Endothelial cell (in vitro differentiated cells): ENCODE results near the gene DIP2C. TPM values are rescaled to one million over a fixed set of nuclear protein-coding genes. Genes with fewer than 3 reads are reported as not detected.

Experiments used
- DNase-seq: peaks from one replicate; pipeline ENCODE4 v3.0.0; 2021; ENCODE audit warnings: low spot score
- H3K27ac Mint-ChIP-seq: one replicate; pipeline ENCODE4 v1.8.0; 2021; ENCODE audit warnings: mixed read lengths, inconsistent platforms; ENCODE audit not compliant: unreplicated experiment
- H3K27me3 Mint-ChIP-seq: one replicate; pipeline ENCODE4 v1.8.0; 2021; ENCODE audit warnings: mild to moderate bottlenecking, moderate library complexity, mixed read lengths, inconsistent platforms; ENCODE audit not compliant: unreplicated experiment
- H3K36me3 Mint-ChIP-seq: one replicate; pipeline ENCODE4 v1.8.0; 2021; ENCODE audit warnings: mild to moderate bottlenecking, low read depth, mixed read lengths, inconsistent platforms; ENCODE audit not compliant: unreplicated experiment
- H3K4me1 Mint-ChIP-seq: one replicate; pipeline ENCODE4 v1.8.0; 2021; ENCODE audit warnings: mild to moderate bottlenecking, mixed read lengths, inconsistent platforms; ENCODE audit not compliant: unreplicated experiment
- H3K4me3 Mint-ChIP-seq: one replicate; pipeline ENCODE4 v1.8.0; 2021; ENCODE audit warnings: mild to moderate bottlenecking, mixed read lengths, inconsistent platforms; ENCODE audit not compliant: unreplicated experiment
- H3K9me3 Mint-ChIP-seq: one replicate; pipeline ENCODE4 v1.8.0; 2021; ENCODE audit warnings: mixed read lengths, inconsistent platforms; ENCODE audit not compliant: unreplicated experiment
- CTCF ChIP-seq: fragments of 200-600 bp; sonication (generic); IDR thresholded peaks from one replicate; pipeline ENCODE4 v1.5.0; 2021; ENCODE audit warnings: antibody characterized with exemption; ENCODE audit not compliant: unreplicated experiment
- total RNA-seq: library from RNA; stranded (reverse); fragmentation: NEBNext Ultra II Directional; extraction: Animal tissue kit (Norgen Biotek cat#: 25700); gene quantifications from one replicate; pipeline ENCODE4 v1.2.1, GENCODE V29; 2021; ENCODE audit not compliant: unreplicated experiment

The DIP2C gene
- total RNA-seq, 1 donor from 2014 or later, result 13.1 TPM

DNA sequence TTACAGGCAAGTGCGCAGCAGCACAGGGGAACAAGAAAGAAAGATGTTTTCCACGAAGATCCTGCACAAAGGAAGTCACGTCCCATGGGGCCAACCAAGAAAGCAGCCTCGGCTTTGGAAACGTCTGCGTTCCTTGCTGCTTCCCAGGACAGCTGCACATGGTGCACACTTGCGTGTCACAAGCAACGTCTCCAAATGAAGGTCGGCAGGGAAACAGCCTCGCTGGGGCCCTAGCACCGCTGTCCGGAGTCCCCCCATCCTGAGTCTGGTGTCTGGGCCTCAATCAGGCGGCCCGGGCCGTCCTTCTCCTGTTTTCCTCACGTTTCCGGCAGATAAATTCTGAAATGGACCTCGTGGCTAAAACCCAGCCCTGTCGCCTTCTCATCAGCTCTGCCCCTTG lies 206.2 kb downstream of the DIP2C start:
- no peak for TF ChIP-seq CTCF
- H3K4me3 Mint-ChIP-seq, result no peak overlapping the region
- H3K4me1 Mint-ChIP-seq, result peaks cover 19% of the 10 kb centered on the region
- H3K27ac Mint-ChIP-seq, result no peak overlapping the region
- peaks cover 5% of the 10 kb centered on the region for H3K9me3 Mint-ChIP-seq
- peaks cover 22% of the 10 kb centered on the region for H3K27me3 Mint-ChIP-seq
- peaks cover 9% of the 10 kb centered on the region for H3K36me3 Mint-ChIP-seq
- no peak for DNase-seq

- no peak for DNase-seq
- H3K36me3 Mint-ChIP-seq, result peaks cover 10% of the 10 kb centered on the region
- TF ChIP-seq CTCF, result no peak
- H3K27ac Mint-ChIP-seq, result peak overlapping the region; percentile 26
- H3K4me1 Mint-ChIP-seq, result peaks cover 17% of the 10 kb centered on the region
- H3K27me3 Mint-ChIP-seq, result peaks cover 19% of the 10 kb centered on the region
- no peak overlapping the region for H3K4me3 Mint-ChIP-seq
- peaks cover 6% of the 10 kb centered on the region for H3K9me3 Mint-ChIP-seq
These were observed 206.6 kb downstream of the DIP2C start for GRCh38 chr10:482848-483247.

DNA sequence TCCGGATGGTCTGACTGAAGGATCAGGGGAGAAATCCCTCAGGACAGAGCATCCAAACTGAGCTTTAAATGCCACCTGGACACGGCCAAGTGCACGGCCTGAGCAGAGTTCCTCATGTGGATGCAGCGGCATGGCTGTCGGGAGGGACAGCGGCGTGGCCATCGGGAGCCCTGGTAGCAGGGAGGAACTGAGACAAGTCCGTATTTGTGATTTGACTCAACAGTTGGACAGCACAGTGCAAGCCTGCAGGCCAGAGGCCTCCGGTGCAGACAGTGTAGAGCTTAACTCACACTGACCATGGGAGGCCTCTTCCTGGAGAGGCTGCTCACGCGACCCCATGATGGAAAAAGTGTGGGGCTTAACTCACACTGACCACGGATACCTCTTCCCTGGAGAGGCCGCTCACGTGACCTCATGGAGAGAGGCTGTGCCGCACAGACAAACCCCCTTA lies 207.4 kb downstream of the DIP2C start:
- Mint-ChIP-seq H3K27me3 (peaks cover 19% of the 10 kb centered on the region), H3K9me3 (peaks cover 7% of the 10 kb centered on the region), H3K4me1 (peaks cover 18% of the 10 kb centered on the region), H3K4me3 (no peak overlapping the region), H3K27ac (no peak overlapping the region), H3K36me3 (peaks cover 15% of the 10 kb centered on the region)
- no peak for DNase-seq
- no peak for TF ChIP-seq CTCF

DNA sequence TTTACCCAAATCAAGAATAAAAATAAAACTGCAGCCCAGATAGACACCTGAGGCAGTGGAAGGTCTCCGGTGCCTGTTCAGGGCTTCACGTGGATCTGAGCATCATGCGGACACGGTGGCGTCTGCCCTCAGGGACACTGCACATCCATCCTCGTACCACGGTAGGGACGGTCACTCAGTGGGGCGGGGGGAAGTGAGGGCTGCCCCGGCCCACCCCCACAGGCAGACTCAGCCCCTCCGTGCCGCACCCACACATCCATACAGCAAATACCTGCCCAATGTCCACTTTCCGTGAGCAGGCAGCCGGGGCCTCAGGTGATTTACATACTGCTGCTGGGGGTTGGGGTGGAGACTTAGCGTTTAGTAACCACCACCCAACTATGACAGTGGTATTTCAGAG lies 207.8 kb downstream of the DIP2C start:
- Mint-ChIP-seq H3K27ac (no peak overlapping the region), H3K4me1 (peaks cover 20% of the 10 kb centered on the region), H3K36me3 (peaks cover 20% of the 10 kb centered on the region), H3K9me3 (peaks cover 12% of the 10 kb centered on the region), H3K27me3 (peaks cover 22% of the 10 kb centered on the region), H3K4me3 (no peak overlapping the region)
- no peak for TF ChIP-seq CTCF
- no peak for DNase-seq

DNA sequence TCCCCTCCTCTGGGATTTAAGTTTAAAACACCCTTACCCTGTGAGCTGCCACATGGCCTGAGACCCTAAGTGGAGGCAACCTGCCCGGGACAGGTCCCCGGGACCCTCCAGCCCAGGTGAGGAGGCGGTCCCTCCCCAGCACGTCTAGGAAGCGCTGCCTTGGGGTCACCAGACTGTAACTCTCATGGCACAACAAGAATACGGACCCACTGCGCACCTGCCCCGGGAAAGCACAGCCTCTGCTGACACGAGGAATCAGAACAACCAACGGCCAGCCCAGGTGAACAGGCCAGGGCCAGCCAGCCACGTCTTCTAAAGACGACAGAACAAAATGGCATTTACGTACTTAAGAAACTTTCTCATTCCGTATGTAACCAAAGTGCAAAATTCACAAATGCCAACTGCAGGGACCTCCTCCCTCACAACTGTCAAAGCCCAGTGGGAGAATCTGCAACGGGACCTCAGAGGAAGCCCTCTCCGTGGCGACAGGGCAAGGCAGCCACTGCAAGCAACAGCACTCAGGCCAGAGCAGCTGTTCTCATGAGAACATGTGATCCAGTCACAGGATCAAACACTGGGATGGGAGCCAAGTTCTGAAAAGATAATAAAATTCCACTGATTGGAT lies 208.4 kb downstream of the DIP2C start:
- H3K9me3 Mint-ChIP-seq, result peaks cover 14% of the 10 kb centered on the region
- no peak overlapping the region for H3K4me3 Mint-ChIP-seq
- peaks cover 22% of the 10 kb centered on the region for H3K36me3 Mint-ChIP-seq
- TF ChIP-seq CTCF, result no peak
- DNase-seq, result no peak
- peaks cover 16% of the 10 kb centered on the region for H3K4me1 Mint-ChIP-seq
- H3K27ac Mint-ChIP-seq, result no peak overlapping the region
- H3K27me3 Mint-ChIP-seq, result peaks cover 23% of the 10 kb centered on the region
